ENCODE results near the gene TPCN1.

The TPCN1 gene

DNA sequence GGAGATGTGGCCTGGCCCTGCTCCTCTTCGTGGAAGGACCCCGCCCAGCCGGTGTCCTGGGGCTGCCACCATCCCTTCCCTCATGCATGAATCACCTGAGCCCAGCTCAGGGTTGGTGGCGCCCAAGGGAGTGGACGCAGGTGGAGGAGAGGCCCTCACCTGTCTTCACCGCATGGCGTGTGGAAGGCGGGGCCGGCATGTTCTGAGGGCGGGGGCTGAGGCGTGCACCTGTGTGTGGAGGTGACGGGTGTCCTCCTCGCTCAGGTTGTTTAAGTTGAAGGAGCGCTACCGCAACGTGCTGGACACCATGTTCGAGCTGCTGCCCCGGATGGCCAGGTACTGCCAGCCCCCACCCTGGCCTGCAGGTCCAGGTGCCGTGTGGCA, 66.6 kb downstream of the TPCN1 start:
- no peaks in the 10 kb centered on the region for H3K27me3 ChIP-seq (ENCODE audit: control insufficient read depth, insufficient read depth, low read length)
- H3K4me1 ChIP-seq (ENCODE audit: control insufficient read depth, insufficient read depth, low read length): no peaks in the 10 kb centered on the region
- no peak overlapping the region for H3K4me3 ChIP-seq (ENCODE audit: low read depth, low read length)
- H3K9ac ChIP-seq (ENCODE audit: low read depth, low read length): no peak overlapping the region
- H3K36me3 ChIP-seq (ENCODE audit: control insufficient read depth, insufficient read depth, low read length): peaks cover 34% of the 10 kb centered on the region
- H3K9me3 ChIP-seq (ENCODE audit: control insufficient read depth, insufficient read depth, low read length): no peaks in the 10 kb centered on the region

DNA sequence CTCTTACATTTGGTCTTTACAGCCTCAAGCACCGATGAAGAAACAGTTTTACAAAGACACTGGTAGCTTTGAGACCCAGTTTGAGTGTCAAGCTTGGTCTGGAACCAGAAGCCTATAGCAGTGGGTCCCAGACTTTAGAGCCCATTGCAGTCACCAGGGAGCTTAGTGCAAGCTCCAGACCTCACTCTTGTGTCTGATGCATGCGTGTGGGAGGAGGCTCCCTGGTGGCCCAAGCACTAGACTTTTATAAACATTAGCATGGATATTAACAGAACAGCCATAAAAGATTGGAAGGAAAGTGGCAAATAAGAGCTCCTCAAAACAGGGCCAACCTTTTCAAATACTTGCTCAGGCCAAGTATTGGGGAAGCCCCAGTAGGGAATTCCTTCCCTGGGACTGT, 68.1 kb downstream of the TPCN1 start:
- no peak overlapping the region for H3K4me3 ChIP-seq (ENCODE audit: low read depth, low read length)

DNA sequence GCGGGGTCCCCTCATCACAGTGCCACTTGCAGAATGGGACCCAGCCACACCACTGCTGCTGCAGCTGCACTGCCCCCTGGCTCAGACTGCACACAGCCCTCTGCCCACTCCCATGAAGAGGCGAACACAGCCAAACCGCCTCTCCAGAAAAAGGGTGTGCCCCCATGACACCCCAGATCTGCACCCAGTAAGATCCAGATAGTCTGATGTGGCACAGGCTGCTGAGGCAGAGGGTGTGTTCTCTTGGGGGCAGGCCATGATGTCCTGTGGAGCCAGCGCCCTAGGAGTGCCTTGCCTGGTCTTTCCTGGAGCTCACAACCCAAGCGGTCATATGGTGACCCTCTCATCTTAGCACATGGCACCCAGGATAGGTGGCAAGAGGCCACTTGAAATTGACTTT, 69.2 kb downstream of the TPCN1 start:
- Histone ChIP-seq H3K4me1 (ENCODE audit: control insufficient read depth, insufficient read depth, low read length) (no peaks in the 10 kb centered on the region), H3K36me3 (ENCODE audit: control insufficient read depth, insufficient read depth, low read length) (peaks cover 35% of the 10 kb centered on the region), H3K27me3 (ENCODE audit: control insufficient read depth, insufficient read depth, low read length) (no peaks in the 10 kb centered on the region), H3K4me3 (ENCODE audit: low read depth, low read length) (no peak overlapping the region), H3K9me3 (ENCODE audit: control insufficient read depth, insufficient read depth, low read length) (no peaks in the 10 kb centered on the region), H3K9ac (ENCODE audit: low read depth, low read length) (no peak overlapping the region)

More for the DNA sequence above, 68.1 kb downstream of the TPCN1 start:
- Histone ChIP-seq H3K4me1 (ENCODE audit: control insufficient read depth, insufficient read depth, low read length) (no peaks in the 10 kb centered on the region), H3K36me3 (ENCODE audit: control insufficient read depth, insufficient read depth, low read length) (peaks cover 41% of the 10 kb centered on the region), H3K9me3 (ENCODE audit: control insufficient read depth, insufficient read depth, low read length) (no peaks in the 10 kb centered on the region), H3K9ac (ENCODE audit: low read depth, low read length) (no peak overlapping the region), H3K27me3 (ENCODE audit: control insufficient read depth, insufficient read depth, low read length) (no peaks in the 10 kb centered on the region)

- no peaks in the 10 kb centered on the region for H3K9me3 ChIP-seq (ENCODE audit: control insufficient read depth, insufficient read depth, low read length)
- no peaks in the 10 kb centered on the region for H3K4me1 ChIP-seq (ENCODE audit: control insufficient read depth, insufficient read depth, low read length)
- peaks cover 31% of the 10 kb centered on the region for H3K36me3 ChIP-seq (ENCODE audit: control insufficient read depth, insufficient read depth, low read length)
- H3K27me3 ChIP-seq (ENCODE audit: control insufficient read depth, insufficient read depth, low read length): no peaks in the 10 kb centered on the region
- no peak overlapping the region for H3K4me3 ChIP-seq (ENCODE audit: low read depth, low read length)
- H3K9ac ChIP-seq (ENCODE audit: low read depth, low read length): no peak overlapping the region
Measured at GRCh38 chr12:113291586-113291985, 70.3 kb downstream of the TPCN1 start.

- Histone ChIP-seq H3K36me3 (ENCODE audit: control insufficient read depth, insufficient read depth, low read length) (peaks cover 30% of the 10 kb centered on the region), H3K4me1 (ENCODE audit: control insufficient read depth, insufficient read depth, low read length) (no peaks in the 10 kb centered on the region), H3K9ac (ENCODE audit: low read depth, low read length) (no peak overlapping the region), H3K4me3 (ENCODE audit: low read depth, low read length) (no peak overlapping the region), H3K27me3 (ENCODE audit: control insufficient read depth, insufficient read depth, low read length) (no peaks in the 10 kb centered on the region), H3K9me3 (ENCODE audit: control insufficient read depth, insufficient read depth, low read length) (no peaks in the 10 kb centered on the region)
Measured at GRCh38 chr12:113292091-113292490, 70.8 kb downstream of the TPCN1 start.

DNA sequence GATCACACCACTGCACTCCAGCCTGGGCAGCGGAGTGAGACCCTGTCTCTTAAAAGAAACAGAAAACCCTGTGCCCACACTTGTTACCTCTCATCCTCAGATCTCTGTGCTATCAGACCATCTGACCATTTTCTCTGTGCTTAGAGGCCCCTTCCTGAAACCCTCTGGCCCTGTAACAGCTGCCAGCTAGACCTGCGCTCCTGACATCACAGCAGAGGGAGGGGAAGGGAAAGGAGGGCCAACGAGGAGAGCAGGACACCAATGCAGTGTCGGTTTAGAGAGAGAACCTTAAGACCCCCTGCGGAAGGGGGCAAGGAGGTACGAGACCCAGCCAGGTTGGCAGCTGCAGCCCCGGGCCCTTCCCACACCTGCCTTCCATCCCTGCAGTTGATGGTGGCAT, 71.3 kb downstream of the TPCN1 start:
- H3K4me1 ChIP-seq (ENCODE audit: control insufficient read depth, insufficient read depth, low read length): no peaks in the 10 kb centered on the region
- H3K9me3 ChIP-seq (ENCODE audit: control insufficient read depth, insufficient read depth, low read length): no peaks in the 10 kb centered on the region
- no peak overlapping the region for H3K9ac ChIP-seq (ENCODE audit: low read depth, low read length)
- no peaks in the 10 kb centered on the region for H3K27me3 ChIP-seq (ENCODE audit: control insufficient read depth, insufficient read depth, low read length)
- peaks cover 28% of the 10 kb centered on the region for H3K36me3 ChIP-seq (ENCODE audit: control insufficient read depth, insufficient read depth, low read length)
- no peak overlapping the region for H3K4me3 ChIP-seq (ENCODE audit: low read depth, low read length)

GRCh38 chr12:113293100-113293499, 71.8 kb downstream of the TPCN1 start:
- no peak overlapping the region for H3K9ac ChIP-seq (ENCODE audit: low read depth, low read length)
- H3K4me3 ChIP-seq (ENCODE audit: low read depth, low read length): no peak overlapping the region
- no peaks in the 10 kb centered on the region for H3K4me1 ChIP-seq (ENCODE audit: control insufficient read depth, insufficient read depth, low read length)
- H3K27me3 ChIP-seq (ENCODE audit: control insufficient read depth, insufficient read depth, low read length): no peaks in the 10 kb centered on the region
- peaks cover 28% of the 10 kb centered on the region for H3K36me3 ChIP-seq (ENCODE audit: control insufficient read depth, insufficient read depth, low read length)
- H3K9me3 ChIP-seq (ENCODE audit: control insufficient read depth, insufficient read depth, low read length): no peaks in the 10 kb centered on the region

- Histone ChIP-seq H3K9ac (ENCODE audit: low read depth, low read length) (no peak overlapping the region), H3K9me3 (ENCODE audit: control insufficient read depth, insufficient read depth, low read length) (no peaks in the 10 kb centered on the region), H3K4me1 (ENCODE audit: control insufficient read depth, insufficient read depth, low read length) (no peaks in the 10 kb centered on the region)
Measured at GRCh38 chr12:113295886-113296556, 74.8 kb downstream of the TPCN1 start.

GRCh38 chr12:113296557-113297213, 75.4 kb downstream of the TPCN1 start:
- no peaks in the 10 kb centered on the region for H3K9me3 ChIP-seq (ENCODE audit: control insufficient read depth, insufficient read depth, low read length)
- H3K36me3 ChIP-seq (ENCODE audit: control insufficient read depth, insufficient read depth, low read length): peaks cover 11% of the 10 kb centered on the region
- H3K4me3 ChIP-seq (ENCODE audit: low read depth, low read length): no peak overlapping the region
- no peaks in the 10 kb centered on the region for H3K27me3 ChIP-seq (ENCODE audit: control insufficient read depth, insufficient read depth, low read length)
- no peaks in the 10 kb centered on the region for H3K4me1 ChIP-seq (ENCODE audit: control insufficient read depth, insufficient read depth, low read length)
- H3K9ac ChIP-seq (ENCODE audit: low read depth, low read length): no peak overlapping the region

More at GRCh38 chr12:113295886-113296556, 74.8 kb downstream of the TPCN1 start:
- Histone ChIP-seq H3K27me3 (ENCODE audit: control insufficient read depth, insufficient read depth, low read length) (no peaks in the 10 kb centered on the region), H3K36me3 (ENCODE audit: control insufficient read depth, insufficient read depth, low read length) (peaks cover 13% of the 10 kb centered on the region), H3K4me3 (ENCODE audit: low read depth, low read length) (no peak overlapping the region)

- no peaks in the 10 kb centered on the region for H3K4me1 ChIP-seq (ENCODE audit: control insufficient read depth, insufficient read depth, low read length)
- peaks cover 11% of the 10 kb centered on the region for H3K36me3 ChIP-seq (ENCODE audit: control insufficient read depth, insufficient read depth, low read length)
- no peak overlapping the region for H3K9ac ChIP-seq (ENCODE audit: low read depth, low read length)
- no peaks in the 10 kb centered on the region for H3K9me3 ChIP-seq (ENCODE audit: control insufficient read depth, insufficient read depth, low read length)
- no peaks in the 10 kb centered on the region for H3K27me3 ChIP-seq (ENCODE audit: control insufficient read depth, insufficient read depth, low read length)
- H3K4me3 ChIP-seq (ENCODE audit: low read depth, low read length): no peak overlapping the region
Measured at GRCh38 chr12:113297214-113297587, 75.9 kb downstream of the TPCN1 start.

DNA sequence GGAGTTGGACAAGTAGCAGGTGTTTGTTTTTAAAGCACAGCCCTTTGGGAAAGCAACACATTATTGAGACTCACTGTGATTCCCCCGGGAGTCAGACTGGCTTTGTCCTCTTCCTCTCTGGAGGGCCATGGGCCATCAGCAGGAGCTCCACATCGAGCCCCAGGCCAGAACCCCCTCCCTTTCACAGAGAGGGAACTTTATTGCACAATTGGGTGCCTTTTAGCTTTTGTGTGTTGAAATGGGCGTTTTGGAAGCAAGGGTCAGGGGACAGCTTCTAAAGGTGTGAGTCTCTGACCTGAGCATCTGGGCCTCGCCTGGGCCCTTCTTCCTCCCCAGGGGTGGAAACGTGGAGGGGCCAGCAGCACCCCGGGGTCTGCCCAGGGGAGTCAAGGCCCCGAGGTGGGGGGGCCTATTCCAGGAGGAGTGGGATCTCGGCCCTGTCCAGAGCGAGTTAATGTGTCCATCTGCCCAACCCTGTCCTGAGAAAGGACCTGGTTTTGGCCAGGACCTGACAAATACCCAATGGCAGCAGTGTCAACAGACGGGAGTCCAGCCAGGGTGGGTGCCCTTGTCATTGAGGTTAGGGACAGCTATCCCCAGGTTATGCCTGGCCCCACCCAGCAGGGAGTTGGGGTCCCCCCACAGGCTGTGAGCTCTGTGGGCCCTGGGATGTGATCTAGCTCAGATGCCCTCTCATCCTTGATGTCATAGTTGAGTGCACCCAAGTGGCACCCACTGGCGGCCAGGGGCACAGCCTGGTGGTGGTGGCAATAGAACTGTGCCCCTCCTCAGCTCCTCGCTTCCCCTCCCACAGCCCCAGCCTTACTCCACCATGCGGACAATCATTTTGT, 76.6 kb downstream of the TPCN1 start:
- no peaks in the 10 kb centered on the region for H3K27me3 ChIP-seq (ENCODE audit: control insufficient read depth, insufficient read depth, low read length)
- no peaks in the 10 kb centered on the region for H3K9me3 ChIP-seq (ENCODE audit: control insufficient read depth, insufficient read depth, low read length)
- H3K9ac ChIP-seq (ENCODE audit: low read depth, low read length): no peak overlapping the region
- peaks cover 11% of the 10 kb centered on the region for H3K36me3 ChIP-seq (ENCODE audit: control insufficient read depth, insufficient read depth, low read length)
- H3K4me1 ChIP-seq (ENCODE audit: control insufficient read depth, insufficient read depth, low read length): no peaks in the 10 kb centered on the region
- no peak overlapping the region for H3K4me3 ChIP-seq (ENCODE audit: low read depth, low read length)

DNA sequence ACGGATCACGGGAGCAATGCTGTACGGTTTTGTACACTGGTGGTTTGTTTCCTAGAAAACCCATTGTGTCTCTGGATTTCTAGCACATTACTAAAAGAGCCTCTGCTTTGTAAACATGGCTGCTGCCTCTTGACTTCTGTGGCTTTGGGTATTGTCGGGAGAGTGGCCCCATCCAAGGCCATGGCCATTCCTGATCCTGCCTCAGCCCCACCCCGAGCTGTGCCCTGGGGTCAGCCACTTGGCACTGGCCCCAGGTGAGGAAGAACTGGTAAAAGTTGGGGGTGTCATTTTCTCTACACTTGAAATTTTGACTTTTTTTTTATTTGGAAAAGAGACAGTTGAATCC, 77.2 kb downstream of the TPCN1 start:
- Histone ChIP-seq H3K9me3 (ENCODE audit: control insufficient read depth, insufficient read depth, low read length) (no peaks in the 10 kb centered on the region), H3K9ac (ENCODE audit: low read depth, low read length) (no peak overlapping the region), H3K4me3 (ENCODE audit: low read depth, low read length) (no peak overlapping the region), H3K36me3 (ENCODE audit: control insufficient read depth, insufficient read depth, low read length) (peaks cover 6% of the 10 kb centered on the region), H3K27me3 (ENCODE audit: control insufficient read depth, insufficient read depth, low read length) (no peaks in the 10 kb centered on the region), H3K4me1 (ENCODE audit: control insufficient read depth, insufficient read depth, low read length) (peaks cover 2% of the 10 kb centered on the region)
